GM21786 (cell line): Measurements from ENCODE around the gene KLF1.
"Not testable (repeated sequence)": the region's sequence is repeated elsewhere in the genome, so short reads cannot be mapped to it uniquely, and the experiment has no call there.

ENCODE experiments used
- ATAC-seq: cut with Tn5 transposase; IDR thresholded peaks from one replicate; pipeline ENCODE4 v1.9.1; 2021; ENCODE audit not compliant: unreplicated experiment

The KLF1 gene

GRCh38 chr19:12891553-12892021 is 4.6 kb upstream of the KLF1 start:
- no peak for ATAC-seq

GRCh38 chr19:12890787-12891552 is 4.0 kb upstream of the KLF1 start, which contains the start of gene GCDH:
TSS of gene GCDH (plus strand) at chr19:12891160. CDS start at chr19:12891305, 145 bp downstream.
- ATAC-seq, result peak; percentile 95

- not testable (repeated sequence) for ATAC-seq
These were observed 3.3 kb upstream of the KLF1 start for GRCh38 chr19:12890299-12890786.

GRCh38 chr19:12888006-12888603 is 1.1 kb upstream of the KLF1 start:
- no peak for ATAC-seq

GRCh38 chr19:12886651-12886968 is 391 bp downstream of the KLF1 start:
- no peak for ATAC-seq

- ATAC-seq, result no peak
These were observed 1.0 kb downstream of the KLF1 start for GRCh38 chr19:12885749-12886650.

- no peak for ATAC-seq
These were observed 1.9 kb downstream of the KLF1 start for GRCh38 chr19:12884926-12885748.

GRCh38 chr19:12884627-12884925 is 2.4 kb downstream of the KLF1 start:
- ATAC-seq, result no peak

GRCh38 chr19:12884202-12884601 is 2.8 kb downstream of the KLF1 start:
- ATAC-seq, result no peak

GRCh38 chr19:12882589-12882988 is 4.4 kb downstream of the KLF1 start:
- no peak for ATAC-seq

- peak; percentile 70 for ATAC-seq
These were observed 5.7 kb downstream of the KLF1 start, which contains the start of gene DNASE2 for GRCh38 chr19:12881172-12881808. TSS of gene DNASE2 (minus strand) at chr19:12881449. CDS start at chr19:12881375, 74 bp downstream.

- peak; percentile 30 for ATAC-seq
These were observed 6.3 kb downstream of the KLF1 start for GRCh38 chr19:12880551-12881171.

GRCh38 chr19:12875086-12875485 is 11.9 kb downstream of the KLF1 start:
- ATAC-seq, result no peak

GRCh38 chr19:12873891-12874745 is 12.9 kb downstream of the KLF1 start:
- ATAC-seq, result no peak

GRCh38 chr19:12872941-12873890 is 13.8 kb downstream of the KLF1 start:
- ATAC-seq, result no peak

GRCh38 chr19:12872255-12872654 is 14.7 kb downstream of the KLF1 start:
- ATAC-seq, result no peak

GRCh38 chr19:12871681-12872080 is 15.3 kb downstream of the KLF1 start:
- no peak for ATAC-seq
